HG03439 (cell line): Measurements from ENCODE around the gene SLC45A1.

ENCODE experiments used
- ATAC-seq: cut with Tn5 transposase; IDR thresholded peaks from one replicate; pipeline ENCODE4 v1.9.1; 2021; ENCODE audit warnings: mild to moderate bottlenecking, moderate library complexity; ENCODE audit not compliant: unreplicated experiment

Gene SLC45A1

DNA sequence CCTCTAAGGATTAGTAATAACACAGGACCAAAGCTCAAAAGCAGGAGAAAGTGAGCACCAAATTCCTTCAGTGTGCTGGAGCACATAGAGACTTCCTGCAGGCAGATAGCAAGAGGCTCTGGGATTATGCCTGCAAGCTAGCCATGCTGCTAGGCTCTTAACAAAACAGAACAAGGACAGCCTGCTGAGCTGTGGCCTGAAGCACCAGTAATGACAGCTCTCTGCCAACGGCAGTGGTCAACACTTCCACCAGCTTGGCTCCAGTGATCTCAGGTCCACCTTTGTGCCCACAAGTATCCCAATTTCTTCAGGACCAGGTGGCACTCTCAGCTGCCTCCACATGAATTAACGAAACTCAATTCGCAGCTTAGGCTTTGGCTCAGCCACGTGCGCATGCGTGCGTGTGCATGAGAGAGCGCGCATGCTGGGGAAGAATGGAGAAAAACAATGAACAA, 64.2 kb downstream of the SLC45A1 start:
- ATAC-seq, result no peak

DNA sequence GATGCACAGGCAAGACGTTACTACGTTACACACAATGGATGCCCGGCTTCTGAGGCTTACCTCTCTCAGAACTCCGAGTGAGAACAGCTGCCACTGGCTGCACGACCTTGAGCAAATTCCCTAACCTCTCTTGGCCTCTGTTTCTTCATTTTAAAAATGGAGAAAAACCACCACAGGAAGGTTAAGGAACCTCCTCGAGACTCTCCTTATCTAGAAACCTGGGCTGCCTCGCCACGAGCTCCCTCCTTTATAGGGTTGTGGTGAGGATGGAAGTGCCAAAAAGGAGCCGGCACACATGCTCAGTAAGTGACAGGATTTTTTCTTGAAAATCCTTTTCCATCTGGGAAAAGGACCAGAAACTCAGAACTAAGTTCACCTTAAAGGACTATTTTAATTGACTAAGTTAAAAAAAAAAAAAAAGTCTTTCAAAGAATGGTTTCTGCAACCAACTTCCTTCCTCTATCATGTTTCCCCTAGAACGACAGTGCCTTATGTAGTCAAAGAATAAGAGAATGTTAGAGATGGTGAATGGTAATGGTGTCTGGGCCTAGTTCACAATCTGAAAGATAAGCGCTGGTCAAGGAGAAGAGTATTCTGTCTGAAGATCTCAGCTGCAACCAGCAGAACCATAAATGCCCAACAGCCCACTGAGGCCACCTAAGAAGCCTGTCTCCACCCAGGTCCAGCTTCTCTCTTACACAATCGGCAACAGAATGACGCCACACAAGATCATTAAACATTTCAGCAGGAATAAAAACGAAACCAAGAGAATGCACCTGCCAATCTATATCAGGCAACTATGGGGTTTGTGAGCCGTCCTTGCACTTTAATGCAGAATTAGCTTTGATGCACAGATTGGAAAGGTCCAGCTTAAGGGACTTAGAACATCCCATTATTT, 64.9 kb downstream of the SLC45A1 start:
- no peak for ATAC-seq

DNA sequence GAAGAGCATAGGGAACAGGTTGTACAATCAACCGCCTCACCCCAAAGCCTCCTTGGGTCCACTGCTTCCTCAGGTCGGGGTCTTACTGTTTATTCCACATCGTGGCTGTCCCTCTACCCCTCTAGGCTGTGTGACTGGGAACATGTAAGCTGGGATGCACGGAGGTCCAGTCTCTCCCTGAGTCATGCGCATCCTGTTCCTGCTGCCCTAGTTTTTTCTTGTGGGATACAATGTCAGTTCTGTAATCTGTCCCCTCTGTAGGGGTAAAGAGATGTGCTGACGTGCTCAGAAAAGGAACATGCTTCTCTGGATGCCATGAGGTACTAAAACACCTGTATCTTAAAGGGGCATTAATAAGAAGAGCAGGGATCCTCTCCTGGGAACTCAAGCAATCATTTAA, 66.2 kb downstream of the SLC45A1 start:
- no peak for ATAC-seq

DNA sequence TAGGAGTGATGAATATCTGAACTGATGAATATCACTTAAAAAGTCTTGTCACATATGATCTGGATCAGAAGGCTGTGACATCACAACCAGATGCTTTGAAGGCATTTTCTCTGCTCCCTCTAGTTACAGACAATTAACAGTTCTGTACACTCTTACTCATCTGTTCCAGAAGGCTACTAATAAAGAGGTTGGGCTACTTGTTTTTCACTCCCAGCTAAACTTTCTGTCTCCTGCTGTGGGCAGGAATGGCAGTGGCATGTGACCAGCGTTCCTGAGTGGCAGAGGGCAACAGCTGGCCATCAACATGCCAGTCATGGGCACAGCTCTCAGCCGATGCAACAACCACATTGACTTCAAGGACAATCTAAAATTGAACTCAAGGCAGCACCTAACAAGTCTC, 66.7 kb downstream of the SLC45A1 start:
- no peak for ATAC-seq

GRCh38 chr1:8386247-8386646, 68.3 kb downstream of the SLC45A1 start:
- ATAC-seq, result no peak

DNA sequence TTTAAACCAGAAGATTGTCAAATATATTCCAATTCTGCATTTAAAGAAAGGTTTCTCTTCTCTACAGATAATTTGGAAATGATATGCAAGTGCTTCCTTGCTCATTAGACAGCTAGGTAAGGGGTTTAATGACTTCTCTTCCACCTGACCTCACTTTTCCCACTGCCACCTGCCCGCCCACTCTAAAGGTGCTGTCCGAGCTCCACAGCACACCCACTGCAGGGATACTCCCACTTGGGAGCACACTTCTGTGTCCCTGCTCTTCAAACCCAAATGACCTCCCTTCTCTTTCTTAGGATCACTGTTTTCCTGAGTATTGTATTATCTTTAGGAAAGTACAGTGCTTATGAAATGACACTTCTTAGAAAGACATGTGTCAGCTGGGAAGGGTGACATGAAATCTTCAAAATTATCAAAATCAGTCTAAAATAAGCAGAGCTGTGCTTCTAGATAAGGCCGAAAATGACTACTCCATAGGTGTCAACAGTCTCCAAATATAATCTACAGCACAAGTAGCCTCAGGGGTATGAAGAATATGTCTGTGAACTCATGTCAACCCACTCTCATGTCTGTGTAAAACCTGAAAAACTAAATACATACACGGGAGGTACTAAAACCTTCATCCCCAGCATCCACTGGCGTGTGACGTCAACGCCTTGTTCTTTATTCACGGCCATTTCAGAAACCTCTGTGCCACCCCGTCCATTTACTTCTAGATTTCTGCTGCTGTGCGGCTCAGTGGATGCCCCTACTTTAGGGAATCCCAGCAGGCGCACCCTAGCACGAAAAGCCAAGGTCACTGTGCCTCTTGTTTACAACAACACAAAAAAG, 71.0 kb downstream of the SLC45A1 start:
- no peak for ATAC-seq

DNA sequence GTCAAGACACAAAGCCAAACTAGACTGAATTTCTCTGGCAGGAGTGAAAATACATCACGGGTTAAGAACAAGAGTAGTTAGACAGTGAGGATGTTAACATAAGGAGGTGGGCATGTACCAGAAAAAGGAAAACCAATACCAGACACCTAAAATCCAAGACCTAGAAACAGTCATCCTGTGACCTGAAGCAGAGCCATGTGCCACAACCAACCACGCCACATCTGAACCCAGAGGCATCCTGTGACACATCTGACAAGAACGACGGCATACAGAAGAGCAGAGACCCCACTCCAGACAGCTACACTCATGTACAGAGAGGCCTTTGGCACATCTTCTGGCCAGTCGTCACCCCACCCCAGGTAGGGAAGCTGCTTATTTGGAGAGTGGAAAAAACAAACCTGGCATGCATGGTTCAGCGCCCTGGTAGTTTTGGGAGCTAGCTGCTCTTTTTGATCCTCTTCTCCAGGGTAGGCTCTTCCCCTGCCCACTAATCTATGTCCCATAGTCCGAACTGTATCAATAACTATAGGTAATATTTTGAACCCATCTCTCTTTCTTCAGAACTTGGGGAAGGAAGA, 72.1 kb downstream of the SLC45A1 start:
- ATAC-seq, result no peak

GRCh38 chr1:8390707-8391106, 72.8 kb downstream of the SLC45A1 start:
- no peak for ATAC-seq

DNA sequence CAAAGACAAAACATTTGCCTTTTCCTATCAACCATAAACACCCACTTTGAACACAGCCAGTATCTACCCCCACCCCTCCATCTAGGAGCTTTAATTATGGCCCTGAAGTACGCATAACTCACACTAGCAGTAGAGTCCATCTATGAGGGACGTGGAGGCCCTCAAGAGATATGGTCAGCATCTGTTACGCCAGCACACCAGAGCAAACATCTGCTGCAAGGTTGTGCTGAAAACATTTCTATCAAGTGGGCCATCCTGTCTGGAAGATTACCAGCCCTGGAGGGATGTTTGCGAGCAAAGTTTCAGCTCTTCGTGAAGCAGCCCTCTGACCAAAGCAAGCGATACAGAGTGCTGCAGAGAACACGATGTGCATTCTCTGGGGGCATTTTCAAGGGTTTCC, 74.6 kb downstream of the SLC45A1 start:
- no peak for ATAC-seq
